Uterus (tissue), 4 donors: ENCODE results near the gene AIMP1. TPM values are rescaled to one million over a fixed set of nuclear protein-coding genes. Genes with fewer than 3 reads are reported as not detected.

Source experiments
- DNase-seq, 2 donors: peaks; one replicate each; pipeline ENCODE4 v3.0.0-alpha.2; 2019 to 2020
- H3K27ac ChIP-seq, 2 donors: fragments of 200-600 bp; sonication (generic); 1 replicate in 1 of 2; 2 replicates in 1 of 2; pipeline ENCODE4 v1.5.1; 2016 to 2018
- H3K27me3 ChIP-seq, 2 donors: fragments of 200-600 bp; sonication (generic); one replicate each; pipeline ENCODE4 v1.5.1; 2018 to 2019; ENCODE audit warnings: control low read depth in 1 of 2
- H3K36me3 ChIP-seq, 2 donors: fragments of 200-600 bp; sonication (generic); one replicate each; pipeline ENCODE4 v1.5.1; 2019; ENCODE audit warnings: control low read depth in 1 of 2
- H3K4me1 ChIP-seq, 2 donors: fragments of 200-600 bp; sonication (generic); one replicate each; pipeline ENCODE4 v1.5.1; 2018 to 2019; ENCODE audit warnings: control low read depth in 1 of 2
- H3K4me3 ChIP-seq, 2 donors: fragments of 200-600 bp; sonication (generic); 1 replicate in 1 of 2; 2 replicates in 1 of 2; pipeline ENCODE4 v1.5.1; 2018 to 2019; ENCODE audit warnings: mild to moderate bottlenecking in 1 of 2
- H3K9me3 ChIP-seq, 2 donors: fragments of 200-600 bp; sonication (generic); one replicate each; pipeline ENCODE4 v1.5.1; 2019; ENCODE audit warnings: control low read depth in 1 of 2
- POLR2A ChIP-seq, 2 donors: fragments of 450-650 bp; IDR thresholded peaks; one replicate each; pipeline ENCODE4 v1.6.1; 2016; ENCODE audit warnings: antibody characterized with exemption in 2 of 2, mild to moderate bottlenecking in 1 of 2, moderate library complexity in 1 of 2
- intact Hi-C: fragments of 100-400 bp; cut with DNase I; formaldehyde crosslinking; loops from one replicate; pipeline ENCODE4 v1.15.1; 2023; ENCODE audit warnings: low total_unique reads
- total RNA-seq, 4 donors: library from RNA; depleted of rRNA in 3 of 4; stranded (reverse); fragments of >200 nt in 3 of 4; gene quantifications; one replicate each; pipeline versions ENCODE4 v1.1.0 to v1.2.4, GENCODE V29; 2014 to 2023
- TF ChIP-seq, protein P1 (sequence below), 4 experiments: fragments of 200-600 bp in 2 of 4; fragments of 450-650 bp in 2 of 4; sonication (generic) in 2 of 4; IDR thresholded peaks; one replicate each; pipeline ENCODE4 v1.5.1; 2016 to 2019; ENCODE audit warnings: antibody characterized with exemption in 4 of 4, mild to moderate bottlenecking in 2 of 4, moderate library complexity in 1 of 4
- donor health status: DM: yes; HTN: yes; CAD: no.

AIMP1 gene
- total RNA-seq, 4 donors from 2014 or later = 15.1 to 42.4 (median 29.3) TPM

DNA sequence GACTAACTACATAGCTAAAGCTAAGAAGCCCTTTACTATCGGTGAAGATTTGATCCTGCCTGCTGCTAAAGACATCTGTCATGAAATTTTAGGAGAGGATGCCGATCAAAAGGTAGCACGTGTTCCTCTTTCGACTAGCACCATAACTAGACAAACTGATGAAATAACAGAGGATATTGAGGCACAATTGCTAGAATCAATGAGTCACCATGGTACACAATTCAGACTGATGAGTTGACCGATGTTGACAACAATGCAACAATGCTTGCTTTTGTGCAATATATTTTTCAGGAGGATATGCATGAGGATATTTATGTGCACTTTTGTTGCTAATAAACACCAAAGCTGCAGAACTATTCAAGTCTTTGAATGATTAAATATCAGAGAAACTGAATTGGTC, 24.7 kb upstream of the AIMP1 start:
- no peak overlapping the region for H3K27ac ChIP-seq
- TF ChIP-seq, protein P1, sequence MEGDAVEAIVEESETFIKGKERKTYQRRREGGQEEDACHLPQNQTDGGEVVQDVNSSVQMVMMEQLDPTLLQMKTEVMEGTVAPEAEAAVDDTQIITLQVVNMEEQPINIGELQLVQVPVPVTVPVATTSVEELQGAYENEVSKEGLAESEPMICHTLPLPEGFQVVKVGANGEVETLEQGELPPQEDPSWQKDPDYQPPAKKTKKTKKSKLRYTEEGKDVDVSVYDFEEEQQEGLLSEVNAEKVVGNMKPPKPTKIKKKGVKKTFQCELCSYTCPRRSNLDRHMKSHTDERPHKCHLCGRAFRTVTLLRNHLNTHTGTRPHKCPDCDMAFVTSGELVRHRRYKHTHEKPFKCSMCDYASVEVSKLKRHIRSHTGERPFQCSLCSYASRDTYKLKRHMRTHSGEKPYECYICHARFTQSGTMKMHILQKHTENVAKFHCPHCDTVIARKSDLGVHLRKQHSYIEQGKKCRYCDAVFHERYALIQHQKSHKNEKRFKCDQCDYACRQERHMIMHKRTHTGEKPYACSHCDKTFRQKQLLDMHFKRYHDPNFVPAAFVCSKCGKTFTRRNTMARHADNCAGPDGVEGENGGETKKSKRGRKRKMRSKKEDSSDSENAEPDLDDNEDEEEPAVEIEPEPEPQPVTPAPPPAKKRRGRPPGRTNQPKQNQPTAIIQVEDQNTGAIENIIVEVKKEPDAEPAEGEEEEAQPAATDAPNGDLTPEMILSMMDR (IDR thresholded peaks at IDR 0.05) = no peak
- TF ChIP-seq POLR2A (IDR thresholded peaks at IDR 0.05) = no peak
- no peaks in the 10 kb centered on the region for H3K9me3 ChIP-seq
- no peak for DNase-seq
- no peak overlapping the region for H3K4me3 ChIP-seq
- no peaks in the 10 kb centered on the region for H3K27me3 ChIP-seq
- H3K4me1 ChIP-seq = no peaks in the 10 kb centered on the region
- intact Hi-C loops = no loop called here
- H3K36me3 ChIP-seq = no peaks in the 10 kb centered on the region

DNA sequence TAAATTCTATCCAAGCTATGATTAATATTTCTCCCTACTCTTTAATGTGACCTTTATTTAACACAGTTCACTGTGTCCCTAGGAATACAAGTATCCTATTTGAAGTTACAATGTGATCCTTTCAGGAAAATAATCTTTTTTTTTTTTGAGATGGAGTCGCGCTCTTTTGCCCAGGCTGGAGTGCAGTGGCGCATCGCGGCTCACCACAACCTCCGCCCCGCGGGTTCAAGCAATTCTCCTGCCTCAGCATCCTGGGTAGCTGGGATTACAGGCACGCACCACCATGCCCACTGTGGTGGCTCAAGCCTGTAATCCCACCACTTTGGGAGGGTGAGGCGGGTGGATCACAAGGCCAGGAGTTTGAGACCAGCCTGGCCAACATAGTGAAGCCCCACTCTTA, 22.3 kb upstream of the AIMP1 start:
- Histone ChIP-seq H3K4me3 (no peak overlapping the region), H3K27ac (no peak overlapping the region), H3K4me1 (no peaks in the 10 kb centered on the region), H3K27me3 (no peaks in the 10 kb centered on the region), H3K36me3 (no peaks in the 10 kb centered on the region), H3K9me3 (no peaks in the 10 kb centered on the region)
- intact Hi-C loops = no loop called here
- no peak for DNase-seq
- TF ChIP-seq POLR2A (IDR thresholded peaks at IDR 0.05) = no peak
- TF ChIP-seq, protein P1 (IDR thresholded peaks at IDR 0.05) = no peak

DNA sequence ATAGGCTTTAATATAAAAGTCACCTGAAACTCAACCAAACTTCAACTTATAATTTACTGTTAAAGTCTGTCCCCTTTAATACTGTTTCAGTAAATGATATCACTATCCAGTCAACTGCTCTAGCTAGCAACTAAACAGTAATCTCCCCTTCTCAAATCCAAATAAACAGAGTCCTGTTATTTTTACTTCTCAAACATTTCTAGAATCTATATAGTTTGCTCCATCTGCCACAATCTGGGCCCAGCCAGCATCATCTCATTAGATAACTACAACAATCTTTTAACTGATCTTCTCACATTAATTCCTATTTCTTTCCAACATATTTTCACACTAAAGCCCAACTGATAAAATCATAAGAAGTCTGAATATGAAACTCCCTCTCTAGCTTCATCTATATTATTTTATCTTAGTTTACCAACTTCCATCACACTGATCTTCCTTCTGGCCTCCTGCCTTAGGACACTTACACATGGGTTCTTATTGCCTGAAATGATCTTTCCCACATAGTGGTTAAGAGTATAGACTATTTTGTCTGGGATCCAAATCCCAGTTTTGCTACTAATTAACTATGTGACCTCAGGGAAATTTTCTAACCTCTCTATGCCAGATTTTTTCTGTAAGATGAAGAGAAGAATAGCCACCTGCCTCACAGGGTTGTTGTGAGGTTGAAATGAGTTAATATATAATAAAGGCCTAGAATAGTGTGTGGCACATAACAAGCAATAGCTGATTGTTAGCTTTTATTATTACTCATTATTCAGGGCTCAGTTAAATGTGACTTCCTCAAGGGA, 18.9 kb upstream of the AIMP1 start:
- H3K4me1 ChIP-seq = no peaks in the 10 kb centered on the region
- H3K9me3 ChIP-seq = no peaks in the 10 kb centered on the region
- no peak overlapping the region for H3K27ac ChIP-seq
- no peak for TF ChIP-seq POLR2A (IDR thresholded peaks at IDR 0.05)
- TF ChIP-seq, protein P1 (IDR thresholded peaks at IDR 0.05) = no peak
- H3K4me3 ChIP-seq = no peak overlapping the region
- H3K36me3 ChIP-seq = no peaks in the 10 kb centered on the region
- no peak for DNase-seq
- intact Hi-C loops = no loop called here
- H3K27me3 ChIP-seq = no peaks in the 10 kb centered on the region

DNA sequence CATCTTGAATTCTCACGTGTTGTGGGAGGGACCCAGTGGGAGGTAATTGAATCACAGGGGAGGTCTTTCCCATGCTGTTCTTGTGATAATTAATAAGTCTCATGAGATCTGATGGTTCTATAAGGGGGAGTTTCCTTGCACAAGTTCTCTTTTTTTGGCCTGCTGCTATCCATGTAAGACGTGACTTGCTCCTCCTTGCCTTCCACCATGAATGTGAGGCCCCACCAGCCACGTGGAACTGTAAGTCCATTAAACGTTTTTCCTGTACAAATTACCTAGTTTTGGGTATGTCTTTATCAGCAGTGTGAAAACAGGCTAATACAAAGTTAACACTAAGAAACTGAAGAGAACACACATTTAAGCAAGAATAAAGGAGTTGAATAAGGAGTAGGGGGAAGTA, 16.4 kb upstream of the AIMP1 start:
- TF ChIP-seq, protein P1 (IDR thresholded peaks at IDR 0.05) = no peak
- TF ChIP-seq POLR2A (IDR thresholded peaks at IDR 0.05) = no peak
- intact Hi-C loops = no loop called here
- Histone ChIP-seq H3K9me3 (no peaks in the 10 kb centered on the region), H3K4me1 (no peaks in the 10 kb centered on the region), H3K36me3 (no peaks in the 10 kb centered on the region), H3K4me3 (no peak overlapping the region), H3K27me3 (no peaks in the 10 kb centered on the region), H3K27ac (no peak overlapping the region)
- DNase-seq = no peak

DNA sequence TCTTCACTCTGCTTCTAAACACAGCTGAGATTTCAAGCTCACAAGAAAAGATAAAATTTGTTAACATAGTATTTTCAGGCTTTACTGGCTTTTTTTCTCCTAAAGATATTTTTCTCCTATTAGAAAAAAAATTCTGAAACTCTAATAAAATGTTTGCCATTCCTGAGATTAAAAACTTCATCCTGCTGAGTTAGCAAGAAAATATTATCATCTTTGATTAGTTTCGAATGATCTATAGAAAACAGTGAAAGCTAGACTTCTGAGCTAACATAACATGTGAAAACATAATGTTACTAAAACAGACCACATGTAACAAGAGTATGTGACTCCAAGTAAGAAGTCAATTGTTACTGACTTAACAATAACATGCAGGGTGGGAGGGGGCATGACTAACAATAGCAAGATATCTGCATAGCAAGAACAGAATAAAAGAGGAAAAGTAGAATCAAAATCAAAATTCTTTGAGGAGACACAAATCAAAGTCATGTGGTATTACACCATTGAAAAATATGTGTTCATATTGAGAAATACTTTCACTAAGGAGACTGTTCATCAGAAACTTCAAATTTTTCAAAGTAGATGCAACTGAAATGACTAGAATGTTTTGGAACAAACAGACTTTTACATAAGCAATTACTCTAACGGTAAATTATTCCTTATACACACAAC, 14.8 kb upstream of the AIMP1 start:
- TF ChIP-seq, protein P1 (IDR thresholded peaks at IDR 0.05) = no peak
- no peak for TF ChIP-seq POLR2A (IDR thresholded peaks at IDR 0.05)
- H3K9me3 ChIP-seq = no peaks in the 10 kb centered on the region
- H3K36me3 ChIP-seq = no peaks in the 10 kb centered on the region
- intact Hi-C loops = no loop called here
- no peak overlapping the region for H3K27ac ChIP-seq
- H3K4me1 ChIP-seq = no peaks in the 10 kb centered on the region
- DNase-seq = no peak
- no peaks in the 10 kb centered on the region for H3K27me3 ChIP-seq
- no peak overlapping the region for H3K4me3 ChIP-seq
